ENCODE data around the gene ZBED1. TPM values are rescaled to one million over a fixed set of nuclear protein-coding genes. Genes with fewer than 3 reads are reported as not detected.
"Not testable (repeated sequence)": the region's sequence is repeated elsewhere in the genome, so short reads cannot be mapped to it uniquely, and the experiment has no call there.

Gene ZBED1
- total and polyA plus RNA-seq, 10 donors = 11.3 to 65.7 (median 41.9) TPM

- no peak overlapping the region for H3K4me3 ChIP-seq
- peaks cover 0 to 16% (median 5%) of the 10 kb centered on the region in 8 donors for H3K9me3 ChIP-seq
- H3K27me3 ChIP-seq (replicated peaks in 1 of 7) = no peaks in the 10 kb centered on the region
- intact Hi-C loops (cut with DNase I; ENCODE audit: low total_unique reads) = no loop called here
- TF ChIP-seq POLR2AphosphoS5 (IDR thresholded peaks at IDR 0.05) = no peak
- TF ChIP-seq POLR2A (IDR thresholded peaks at IDR 0.05) = no peak
- TF ChIP-seq CTCF (IDR thresholded peaks at IDR 0.05 in 8 of 11, conservative IDR thresholded peaks at IDR 0.05 in 3 of 11) = no peak
- WGBS, 5 donors = 93 to 97% (median 95%) methylated on average over 26 of the region's 26 CpGs
- DNase-seq = no peak
- H3K36me3 ChIP-seq = peaks cover 0 to 22% (median 0%) of the 10 kb centered on the region in 6 donors
- H3K4me1 ChIP-seq = no peaks in the 10 kb centered on the region
- H3K27ac ChIP-seq = no peak overlapping the region
Observed at GRCh38 chrX:2457289-2458133, 43.3 kb downstream of the ZBED1 start.

GRCh38 chrX:2456091-2456490, 44.7 kb downstream of the ZBED1 start:
- H3K27ac ChIP-seq; intact Hi-C loops (cut with DNase I; ENCODE audit: low total_unique reads); DNase-seq; H3K4me1 ChIP-seq; H3K4me3 ChIP-seq; H3K27me3 ChIP-seq (replicated peaks in 1 of 7): not testable (repeated sequence)
- peaks cover 0 to 16% (median 5%) of the 10 kb centered on the region in 8 donors for H3K9me3 ChIP-seq
- peaks cover 0 to 28% (median 0%) of the 10 kb centered on the region in 6 donors for H3K36me3 ChIP-seq
- 93 to 98% (median 94%) methylated on average over 8 of the region's 8 CpGs for WGBS, 5 donors

DNA sequence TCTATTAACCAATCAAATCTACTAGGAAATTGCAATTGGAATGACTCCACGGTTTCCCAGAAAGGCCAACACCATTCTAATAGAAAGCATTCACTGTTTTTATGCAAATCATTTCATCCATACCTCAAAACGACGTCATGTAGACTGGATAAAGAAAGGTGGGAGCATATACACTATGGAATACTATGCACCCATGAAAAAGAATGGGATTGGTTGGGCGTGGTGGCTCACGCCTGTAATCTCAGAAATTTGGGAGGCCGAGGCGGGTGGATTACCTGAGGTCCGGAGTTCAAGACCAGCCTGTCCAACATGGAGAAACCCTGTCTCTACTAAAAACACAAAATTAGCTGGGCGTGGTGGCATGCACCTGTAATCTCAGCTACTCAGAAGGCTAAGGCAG, 46.2 kb downstream of the ZBED1 start:
- intact Hi-C loops (cut with DNase I; ENCODE audit: low total_unique reads); DNase-seq; H3K27ac ChIP-seq; H3K4me1 ChIP-seq; H3K4me3 ChIP-seq; H3K27me3 ChIP-seq (replicated peaks in 1 of 7): not testable (repeated sequence)
- WGBS, 5 donors = 92 to 97% (median 95%) methylated on average over 9 of the region's 9 CpGs
- peaks cover 0 to 16% (median 5%) of the 10 kb centered on the region in 8 donors for H3K9me3 ChIP-seq
- H3K36me3 ChIP-seq = peaks cover 0 to 28% (median 0%) of the 10 kb centered on the region in 6 donors

DNA sequence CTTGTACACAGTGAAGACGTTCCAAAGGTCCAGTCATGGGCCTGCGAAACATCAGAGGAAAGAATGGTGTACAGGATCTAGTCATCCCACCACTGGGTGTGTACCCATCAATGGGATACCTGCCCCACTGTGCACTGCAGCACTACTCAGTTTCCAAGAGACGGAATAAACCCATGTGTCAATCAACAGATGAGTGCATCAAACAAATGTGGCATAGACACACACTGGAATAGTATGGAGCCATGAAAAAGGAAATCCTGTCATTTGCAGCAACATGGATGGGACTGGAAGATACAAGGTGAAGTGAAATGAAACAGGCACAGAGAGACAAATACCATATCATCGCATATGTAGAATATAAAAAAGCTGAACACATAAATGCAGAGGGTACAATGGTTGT, 48.0 kb downstream of the ZBED1 start:
- Histone ChIP-seq H3K36me3 (peaks cover 0 to 21% (median 0%) of the 10 kb centered on the region in 6 donors), H3K27me3 (replicated peaks in 1 of 7) (no peaks in the 10 kb centered on the region), H3K4me3 (no peak overlapping the region), H3K4me1 (no peaks in the 10 kb centered on the region), H3K27ac (no peak overlapping the region), H3K9me3 (peaks cover 0 to 6% (median under 1%) of the 10 kb centered on the region in 8 donors)
- no peak for DNase-seq
- TF ChIP-seq CTCF (IDR thresholded peaks at IDR 0.05 in 8 of 11, conservative IDR thresholded peaks at IDR 0.05 in 3 of 11) = no peak
- no peak for TF ChIP-seq POLR2AphosphoS5 (IDR thresholded peaks at IDR 0.05)
- TF ChIP-seq POLR2A (IDR thresholded peaks at IDR 0.05) = no peak
- intact Hi-C loops (cut with DNase I; ENCODE audit: low total_unique reads) = no loop called here
- WGBS, 5 donors = 94 to 98% (median 97%) methylated on average over 4 of the region's 4 CpGs

DNA sequence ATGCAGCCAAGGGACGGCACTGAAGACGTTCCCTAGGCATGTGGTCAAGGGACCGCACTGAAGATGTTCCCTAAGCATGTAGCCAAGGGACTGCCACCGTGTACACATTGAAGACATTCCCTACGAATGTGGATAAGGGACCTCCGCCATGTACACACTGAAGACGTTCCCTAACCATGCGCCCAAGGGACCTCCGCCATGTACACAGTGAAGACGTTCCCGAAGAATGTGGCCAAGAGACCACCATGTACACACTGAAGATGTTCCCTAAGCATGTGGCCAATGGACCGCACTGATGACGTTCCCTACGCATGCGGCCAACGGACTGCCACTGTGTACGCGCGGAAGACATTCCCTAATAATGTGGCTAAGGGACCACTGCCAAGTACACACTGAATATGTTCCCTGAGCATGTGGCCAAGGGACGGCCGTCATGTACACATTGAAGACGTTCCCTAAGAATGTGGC, 48.4 kb downstream of the ZBED1 start:
- Histone ChIP-seq H3K27ac (no peak overlapping the region), H3K4me3 (no peak overlapping the region), H3K27me3 (replicated peaks in 1 of 7) (no peaks in the 10 kb centered on the region), H3K36me3 (peaks cover 0 to 21% (median 0%) of the 10 kb centered on the region in 6 donors), H3K9me3 (peaks cover 0 to 8% (median 2%) of the 10 kb centered on the region in 8 donors), H3K4me1 (no peaks in the 10 kb centered on the region)
- TF ChIP-seq POLR2A (IDR thresholded peaks at IDR 0.05) = no peak
- TF ChIP-seq CTCF (IDR thresholded peaks at IDR 0.05 in 8 of 11, conservative IDR thresholded peaks at IDR 0.05 in 3 of 11) = no peak
- TF ChIP-seq POLR2AphosphoS5 (IDR thresholded peaks at IDR 0.05) = no peak
- intact Hi-C loops (cut with DNase I; ENCODE audit: low total_unique reads) = no loop called here
- 95 to 97% (median 96%) methylated on average over 21 to 22 of the region's 22 CpGs for WGBS, 5 donors
- peak; percentile 20 for DNase-seq
